GM19452 (cell line): Measurements from ENCODE around the gene GNG13.

Source experiments
- ATAC-seq: cut with Tn5 transposase; IDR thresholded peaks from one replicate; pipeline ENCODE4 v1.9.1; 2021; ENCODE audit not compliant: unreplicated experiment

The GNG13 gene

DNA sequence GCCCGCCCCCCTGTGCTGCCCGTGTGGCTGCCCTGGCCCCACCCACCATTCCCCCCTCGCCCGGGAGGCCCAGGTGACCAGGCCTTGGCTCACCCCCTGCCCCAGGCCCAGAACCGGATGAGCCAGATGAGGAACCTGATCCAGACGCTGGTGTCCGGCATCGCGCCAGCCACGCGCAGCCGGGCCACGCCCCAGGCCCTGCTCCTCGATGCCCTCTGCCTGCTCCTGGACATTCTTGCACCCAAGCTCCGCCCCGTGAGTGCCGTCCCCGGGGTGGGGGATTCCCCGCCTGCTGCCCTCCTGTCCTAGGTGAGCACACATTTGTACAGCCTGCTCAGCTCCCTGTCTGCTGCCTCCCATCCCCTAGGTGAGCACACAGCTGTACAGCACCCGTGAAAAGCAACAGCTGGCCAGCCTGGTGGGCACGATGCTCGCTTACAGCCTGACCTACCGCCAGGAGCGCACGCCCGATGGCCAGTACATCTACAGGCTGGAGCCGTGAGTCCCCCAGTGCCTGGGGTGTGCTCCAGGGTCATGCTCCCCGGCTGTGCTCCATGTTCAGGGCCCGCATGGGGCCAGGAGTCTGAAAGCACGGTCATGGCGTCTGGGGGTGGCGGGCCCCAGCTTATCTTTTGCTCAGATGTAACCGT is 4.8 kb downstream of the GNG13 start:
- no peak for ATAC-seq

DNA sequence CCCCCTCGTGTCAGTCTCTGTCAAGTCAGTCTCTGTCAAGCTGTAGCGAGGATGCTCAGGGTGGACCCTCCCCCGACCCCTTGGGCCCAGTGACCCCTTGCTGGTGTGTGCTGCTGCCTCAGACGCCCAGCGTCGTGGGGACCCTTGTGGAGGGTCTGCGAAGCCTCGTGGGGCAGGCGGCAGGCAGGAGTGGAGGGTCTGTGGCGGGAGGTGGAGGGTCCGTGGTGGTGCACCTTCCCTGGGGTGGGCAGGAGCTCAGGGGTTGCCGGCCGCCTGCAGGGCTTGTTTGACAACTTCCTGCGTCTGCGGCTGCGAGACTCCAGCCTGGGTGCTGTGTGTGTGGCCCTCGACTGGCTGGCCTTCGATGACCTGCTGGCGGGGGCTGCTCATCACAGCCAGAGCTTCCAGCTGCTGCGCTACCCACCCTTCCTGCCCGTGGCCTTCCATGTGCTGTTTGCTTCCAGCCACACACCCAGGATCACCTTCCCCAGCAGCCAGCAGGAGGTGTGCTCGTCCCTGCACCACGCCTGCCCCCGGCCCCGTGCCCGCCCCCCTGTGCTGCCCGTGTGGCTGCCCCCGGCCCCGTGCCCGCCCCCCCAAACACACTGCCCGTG is 5.6 kb downstream of the GNG13 start:
- no peak for ATAC-seq

DNA sequence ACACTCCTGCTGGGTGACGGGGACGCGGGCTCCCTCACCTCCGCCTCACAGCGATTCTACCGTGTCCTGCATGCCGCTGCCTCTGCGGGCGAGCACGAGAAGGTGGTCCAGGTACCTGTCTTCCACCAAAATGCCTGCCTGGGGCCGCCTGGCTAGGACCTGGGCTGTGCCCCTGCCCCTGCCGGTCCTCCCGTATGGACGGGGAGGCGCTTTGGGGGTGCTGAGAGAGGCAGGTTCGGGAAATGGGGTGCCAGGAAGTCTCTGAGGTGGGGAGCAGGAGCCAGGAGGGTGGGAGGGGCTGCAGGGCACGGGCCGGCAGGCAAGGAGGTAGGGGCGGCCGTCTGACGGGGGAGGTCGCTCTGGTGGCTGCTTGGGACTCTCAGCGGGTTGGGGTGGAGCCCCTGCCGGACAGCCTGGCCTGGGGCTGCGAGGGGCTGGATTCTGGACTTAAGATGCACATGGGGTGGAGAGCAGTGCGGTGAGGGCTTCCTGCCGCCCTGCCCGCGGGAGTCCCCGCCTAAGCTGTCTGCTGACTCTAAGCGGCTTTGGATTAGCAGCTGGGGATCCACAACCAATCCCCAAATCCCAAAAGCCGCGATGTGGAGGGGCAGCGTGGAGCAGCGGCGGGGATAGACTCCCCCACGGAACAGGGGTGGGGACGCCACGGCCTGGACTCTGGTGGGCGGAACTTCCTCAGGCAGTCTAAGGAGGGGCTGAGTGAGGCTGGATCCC is 6.3 kb downstream of the GNG13 start:
- no peak for ATAC-seq

DNA sequence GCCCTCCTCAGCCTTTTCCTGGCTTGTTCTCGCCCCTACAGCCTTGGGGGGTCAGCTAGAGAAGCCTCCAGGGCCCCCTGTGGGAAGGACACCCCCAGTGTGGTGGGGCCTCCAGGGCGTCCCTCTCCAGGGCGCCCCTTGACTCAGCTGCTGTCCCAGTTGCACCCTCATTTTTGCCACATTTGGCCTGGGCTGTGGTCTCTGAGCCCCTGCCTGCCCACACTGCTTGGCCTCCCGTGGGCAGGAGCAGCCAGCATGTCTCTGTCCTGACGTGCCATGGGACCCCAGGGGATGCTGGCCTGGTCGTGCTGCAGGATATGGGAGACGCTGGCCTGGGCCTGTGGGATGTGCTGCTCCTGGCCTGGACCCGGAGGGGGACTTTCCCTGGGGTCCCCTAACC is 7.1 kb downstream of the GNG13 start:
- no peak for ATAC-seq

DNA sequence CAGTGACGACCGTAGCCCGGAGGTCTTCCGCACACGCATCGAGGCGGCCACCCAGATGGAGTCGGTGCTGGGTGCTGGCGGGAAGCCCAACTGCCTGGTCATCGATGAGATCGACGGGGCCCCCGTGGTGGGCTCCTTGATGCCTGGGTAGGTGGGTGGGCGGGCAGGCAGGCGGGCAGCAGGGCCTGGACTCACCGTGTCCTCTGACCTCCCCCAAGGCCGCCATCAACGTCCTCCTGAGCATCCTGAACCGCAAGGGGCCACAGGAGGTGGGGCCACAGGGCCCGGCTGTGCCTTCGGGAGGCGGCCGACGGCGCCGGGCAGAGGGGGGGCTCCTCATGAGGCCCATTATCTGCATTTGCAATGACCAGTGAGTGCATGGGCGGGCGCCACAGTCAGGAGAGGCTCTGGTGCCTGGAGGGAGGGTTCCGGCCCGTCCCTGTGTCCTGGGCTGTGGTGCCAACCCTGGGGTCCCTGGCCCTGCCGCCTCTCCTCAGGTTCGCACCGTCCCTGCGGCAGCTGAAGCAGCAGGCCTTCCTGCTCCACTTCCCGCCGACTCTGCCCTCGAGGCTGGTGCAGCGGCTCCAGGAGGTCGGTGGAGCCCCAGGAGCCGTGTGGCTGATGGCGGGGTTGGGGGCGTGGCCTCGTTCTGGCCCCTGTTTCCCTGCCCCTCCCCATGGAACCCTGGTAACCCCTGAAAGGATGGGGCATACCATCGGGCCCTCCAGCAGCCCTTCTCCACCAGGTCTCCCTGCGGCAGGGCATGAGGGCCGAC is 8.1 kb downstream of the GNG13 start:
- ATAC-seq = no peak

DNA sequence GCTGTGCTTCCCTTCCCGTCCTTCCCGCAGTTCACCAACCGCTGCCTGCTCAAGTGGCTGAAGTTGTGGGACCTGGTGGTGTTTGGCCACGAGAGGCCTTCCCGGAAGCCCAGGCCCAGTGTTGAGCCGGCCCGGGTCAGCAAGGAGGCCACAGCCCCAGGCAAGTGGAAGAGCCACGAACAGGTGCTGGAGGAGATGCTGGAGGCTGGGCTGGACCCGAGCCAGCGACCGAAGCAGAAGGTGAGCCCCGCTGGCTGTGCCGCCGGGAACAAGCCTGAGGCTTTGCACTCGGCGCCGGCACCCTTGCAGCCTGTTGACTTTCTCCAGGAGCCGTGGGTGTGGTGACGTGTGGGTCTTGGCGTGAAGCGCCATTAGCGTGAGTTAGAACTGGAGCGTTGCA is 9.4 kb downstream of the GNG13 start:
- ATAC-seq = no peak

DNA sequence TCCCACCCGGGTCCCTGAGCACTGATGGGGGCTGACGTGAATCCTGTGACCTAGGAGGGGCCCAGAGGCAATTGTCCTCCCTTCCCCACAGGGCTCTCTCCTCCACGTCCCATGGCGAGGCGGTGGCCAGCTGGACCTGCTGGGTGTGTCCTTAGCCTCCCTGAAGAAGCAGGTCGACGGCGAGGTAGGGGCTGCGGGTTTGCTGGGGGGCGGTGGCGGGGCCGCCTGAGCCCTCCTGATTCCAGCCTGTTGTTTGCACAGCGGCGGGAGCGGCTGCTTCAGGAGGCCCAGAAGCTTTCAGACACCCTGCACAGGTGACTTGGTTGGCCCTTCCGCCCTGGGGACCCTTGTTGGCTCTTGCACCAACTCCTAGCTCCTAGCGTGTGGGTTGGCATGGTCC is 10.4 kb downstream of the GNG13 start:
- ATAC-seq = no peak

DNA sequence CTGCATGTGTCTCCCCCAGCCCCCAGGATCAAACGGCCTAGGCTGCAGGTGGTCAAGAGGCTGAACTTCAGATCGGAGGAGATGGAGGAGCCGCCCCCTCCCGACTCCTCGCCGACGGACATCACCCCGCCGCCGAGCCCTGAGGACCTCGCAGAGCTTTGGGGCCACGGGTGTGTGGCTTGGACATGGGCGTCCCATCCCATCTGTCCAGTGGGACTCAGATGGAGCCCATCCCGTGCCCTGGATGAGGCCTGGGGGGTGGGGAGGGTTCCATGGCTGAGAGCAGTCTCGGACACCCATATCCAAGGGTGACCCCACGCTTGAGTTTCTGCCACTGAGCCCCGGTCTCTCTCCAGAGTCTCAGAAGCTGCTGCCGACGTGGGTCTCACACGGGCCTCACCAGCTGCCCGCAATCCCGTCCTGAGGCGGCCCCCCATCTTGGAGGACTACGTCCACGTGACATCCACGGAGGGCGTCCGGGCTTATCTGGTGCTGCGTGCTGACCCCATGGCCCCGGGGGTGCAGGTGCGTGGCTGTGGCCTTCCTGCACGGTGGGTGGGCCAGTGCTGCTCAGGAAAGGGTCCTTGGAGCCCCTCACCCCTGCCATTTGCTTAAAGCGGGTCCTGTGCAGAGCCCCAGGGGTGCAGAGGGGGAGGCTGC is 11.2 kb downstream of the GNG13 start:
- ATAC-seq = no peak

DNA sequence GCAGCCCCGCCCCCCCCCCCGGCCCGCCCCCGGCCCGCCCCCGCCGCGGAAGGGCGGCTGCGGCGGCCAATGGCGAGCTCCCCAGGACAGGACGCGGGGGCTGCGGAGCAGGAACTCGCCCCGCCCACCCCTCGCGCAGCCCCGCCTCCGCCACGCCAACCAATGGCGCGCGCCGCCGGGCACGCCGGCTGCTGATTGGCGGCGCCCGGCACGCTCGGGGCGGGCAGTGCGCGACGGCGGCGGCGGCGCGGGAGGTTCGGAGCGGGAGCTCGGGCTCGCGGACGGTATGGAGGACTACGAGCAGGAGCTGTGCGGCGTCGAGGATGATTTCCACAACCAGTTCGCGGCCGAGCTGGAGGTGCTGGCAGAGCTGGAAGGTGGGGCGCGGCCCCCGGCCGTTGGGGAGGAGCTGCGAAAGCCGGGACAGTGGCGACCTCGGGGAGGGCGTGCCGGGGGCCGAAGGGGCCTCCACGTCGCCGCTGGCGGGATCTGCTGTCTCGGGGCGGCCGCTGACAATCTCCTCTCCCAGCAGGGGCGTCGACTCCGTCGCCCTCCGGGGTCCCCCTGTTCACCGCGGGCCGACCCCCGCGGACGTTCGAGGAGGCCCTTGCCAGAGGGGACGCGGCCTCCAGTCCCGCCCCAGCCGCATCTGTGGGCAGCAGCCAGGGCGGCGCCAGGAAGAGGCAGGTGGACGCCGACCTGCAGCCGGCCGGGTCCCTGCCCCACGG is 12.0 kb downstream of the GNG13 start, which contains the start of gene CHTF18:
Gene CHTF18 (plus strand): TSS at position 222 of the 728 bp plus-strand sequence. CDS start 65 bp downstream, at position 287.
- ATAC-seq = peak; percentile 68

DNA sequence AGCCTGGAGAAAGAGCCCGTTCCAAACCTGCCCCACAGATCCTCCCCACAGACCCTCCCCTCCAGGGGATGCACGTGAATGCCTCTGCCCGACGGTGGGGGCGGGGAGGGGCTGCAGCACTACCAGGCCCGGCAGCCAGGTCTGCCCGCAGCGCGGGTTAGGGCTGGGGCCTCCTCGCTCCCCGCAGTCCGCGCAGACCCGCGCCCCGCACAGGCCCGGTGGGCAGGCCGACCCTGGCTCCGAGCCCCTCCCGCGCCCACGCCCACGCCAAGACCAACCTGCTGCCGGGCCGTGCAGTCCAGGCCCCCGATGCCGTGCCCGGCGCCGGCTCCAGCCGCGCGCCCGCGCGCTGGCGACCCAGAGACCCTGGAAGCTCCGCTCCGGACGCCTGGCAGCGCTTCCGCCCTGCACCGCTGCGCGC is 12.5 kb downstream of the GNG13 start, which contains the start of gene RPUSD1:
Gene RPUSD1 (minus strand): TSS at position 404 of the 421 bp plus-strand sequence. CDS start 644 bp downstream, outside the sequence.
- peak; percentile 31 for ATAC-seq

DNA sequence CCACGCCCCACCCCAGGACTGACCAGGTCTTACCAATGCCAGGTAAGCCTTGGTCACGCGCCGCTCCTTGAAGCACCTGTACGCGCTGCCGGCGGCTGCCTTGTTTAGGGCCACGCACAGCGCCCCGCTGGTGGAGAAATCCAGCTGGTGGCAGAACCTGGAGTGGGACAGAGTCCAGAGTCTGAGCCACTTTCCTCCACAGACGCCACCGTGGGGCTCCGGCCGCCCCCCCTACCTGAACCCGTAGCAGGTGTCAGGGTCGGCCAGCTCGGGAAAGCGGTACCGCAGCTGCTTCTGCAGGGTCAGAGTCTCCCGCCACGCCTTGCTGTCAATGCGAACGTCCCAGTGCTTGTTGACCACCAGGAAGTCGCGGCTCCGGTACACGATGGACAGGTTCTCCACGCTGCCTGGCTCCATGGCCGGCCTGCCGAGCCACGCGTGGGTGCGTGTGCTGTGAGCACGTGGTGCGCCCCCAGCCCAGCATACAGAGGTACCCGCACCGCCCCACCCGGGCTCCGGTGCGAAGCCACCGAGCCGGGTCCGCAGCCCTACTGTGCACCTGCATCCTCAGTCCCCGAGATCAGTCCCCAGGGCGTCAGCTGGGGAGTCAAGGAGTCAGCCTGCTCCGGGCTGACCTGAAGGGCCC is 13.1 kb downstream of the GNG13 start:
- no peak for ATAC-seq

DNA sequence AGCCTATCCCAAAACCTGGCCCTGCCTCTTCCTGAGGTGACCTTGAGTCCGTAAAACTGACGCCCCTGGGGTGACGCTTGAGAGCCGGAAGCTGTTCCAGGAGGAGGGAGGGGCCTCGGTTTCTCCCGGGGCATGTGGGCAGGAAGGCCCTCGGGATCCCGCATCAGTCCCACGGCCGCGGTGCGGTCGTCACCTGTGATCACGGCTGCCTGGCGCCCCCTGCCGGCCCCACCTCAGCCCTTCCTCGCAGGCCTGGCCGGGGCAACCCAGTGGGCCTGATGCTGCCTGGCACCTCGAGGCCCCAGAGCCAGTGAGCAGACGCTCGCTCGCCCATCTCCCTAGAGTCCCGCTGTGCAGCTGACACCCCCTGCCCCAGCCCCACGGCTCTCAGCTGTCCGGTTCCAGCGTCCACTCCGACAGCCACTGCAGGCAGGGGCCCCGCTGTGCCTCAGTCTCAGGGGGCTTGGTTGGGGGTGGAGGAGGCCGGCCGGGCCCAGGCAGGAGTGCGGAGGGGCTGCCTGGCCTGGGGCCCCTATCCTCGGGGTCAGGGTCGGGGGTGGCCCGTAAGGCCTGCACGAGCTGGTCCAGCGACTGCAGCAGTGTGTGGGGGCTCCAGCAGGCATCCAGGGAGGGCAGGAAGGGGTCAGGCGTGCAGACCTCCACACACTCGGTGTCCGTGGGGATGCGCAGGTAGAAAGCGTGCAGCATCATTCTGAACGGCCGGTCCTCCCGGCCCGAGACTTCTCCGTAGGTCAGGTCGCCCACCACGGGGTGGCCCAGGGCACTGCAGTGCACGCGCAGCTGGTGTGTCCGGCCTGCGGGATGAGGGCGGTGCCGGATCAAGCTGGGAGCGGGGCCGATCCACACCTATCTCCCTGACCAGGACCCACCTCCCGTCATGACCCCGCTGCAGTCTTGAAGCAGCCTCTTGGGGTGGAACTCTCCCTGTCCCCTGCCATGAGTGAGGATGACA is 14.7 kb downstream of the GNG13 start:
- no peak for ATAC-seq

DNA sequence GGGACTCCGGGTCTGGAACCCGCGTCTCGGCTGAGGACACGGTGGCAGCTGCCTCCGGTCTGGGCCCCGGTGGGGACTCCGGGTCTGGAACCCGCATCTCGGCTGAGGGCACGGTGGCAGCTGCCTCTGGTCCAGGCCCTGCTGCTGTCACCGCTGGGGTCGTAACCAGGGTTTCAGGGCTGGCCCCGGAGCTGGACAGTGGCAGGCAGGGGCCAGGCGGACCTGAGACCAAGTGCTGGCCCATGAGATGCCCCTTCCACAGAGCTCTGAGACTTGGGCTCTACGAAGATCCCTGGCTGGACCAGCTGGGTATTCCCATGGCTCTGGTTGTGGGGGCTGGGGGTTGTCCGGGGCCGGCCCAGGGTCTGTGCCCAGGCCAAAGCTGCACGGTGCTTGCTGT is 16.1 kb downstream of the GNG13 start:
- no peak for ATAC-seq

DNA sequence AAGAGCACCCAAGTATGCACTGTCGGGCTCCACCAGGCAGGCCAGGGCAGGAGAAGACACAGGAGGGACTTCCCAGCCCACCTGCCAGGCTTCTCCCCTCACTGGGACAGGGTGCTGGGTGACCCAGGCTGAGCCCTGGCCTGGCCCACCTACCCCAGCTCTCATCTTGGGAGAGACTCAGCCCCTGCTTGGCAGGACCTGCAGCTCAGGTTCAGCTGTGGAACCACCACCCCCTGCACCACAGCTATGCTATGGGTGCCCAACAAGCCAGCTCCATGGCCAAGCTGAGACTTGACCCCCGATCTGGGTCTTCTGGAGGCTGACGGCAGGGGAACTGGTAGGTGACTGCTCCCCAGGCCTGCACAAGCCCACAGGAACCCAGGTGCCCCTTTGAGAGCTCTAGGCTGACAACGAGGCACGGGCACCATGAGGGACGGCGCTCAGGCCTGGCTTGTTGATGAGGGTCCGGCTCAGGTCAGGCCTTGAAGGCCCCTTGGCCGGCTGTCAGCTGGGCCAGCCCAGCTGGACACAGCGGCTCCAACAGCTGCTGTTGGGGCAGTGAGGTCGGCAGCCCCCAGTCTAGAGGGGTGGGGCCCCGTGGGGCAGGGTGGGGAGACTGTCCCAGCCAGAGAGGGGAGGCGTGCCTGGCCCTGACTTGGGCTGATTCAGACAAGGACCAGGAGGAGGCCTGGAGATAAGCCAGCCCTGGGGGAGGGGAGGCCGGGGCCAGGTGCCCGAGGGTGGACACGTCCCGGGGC is 17.0 kb downstream of the GNG13 start:
- no peak for ATAC-seq

DNA sequence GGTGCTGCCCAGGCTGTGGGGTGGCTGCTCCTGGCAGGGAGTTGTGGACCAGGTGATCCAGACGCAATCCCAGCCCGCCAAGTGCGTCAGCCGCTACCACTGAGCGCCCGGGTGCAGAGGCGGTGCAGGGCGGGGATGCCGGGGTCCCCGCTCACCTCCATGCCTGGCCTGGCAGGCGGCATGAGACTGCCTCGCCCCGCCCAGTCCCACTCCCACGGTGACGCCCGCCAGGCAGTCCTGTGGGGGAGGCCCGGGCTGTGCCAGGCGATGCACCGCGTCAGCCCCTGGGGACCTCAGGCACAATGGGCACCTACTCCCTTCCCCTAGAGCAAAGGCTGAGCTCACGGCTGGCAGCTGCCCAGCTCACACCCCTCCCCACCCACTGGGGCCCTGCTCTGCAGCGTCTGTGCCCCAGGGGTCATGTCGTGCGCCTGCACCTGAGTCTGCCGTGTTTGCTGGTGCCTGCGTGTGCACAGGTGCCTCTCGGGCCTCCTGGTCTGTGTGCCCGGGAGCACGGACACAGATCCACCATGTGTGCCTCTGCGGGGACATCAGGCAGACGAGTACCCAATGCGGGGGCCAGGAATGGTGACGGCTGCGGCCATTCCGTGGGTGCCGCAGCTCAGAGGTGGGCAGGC is 17.6 kb downstream of the GNG13 start:
- ATAC-seq = no peak

DNA sequence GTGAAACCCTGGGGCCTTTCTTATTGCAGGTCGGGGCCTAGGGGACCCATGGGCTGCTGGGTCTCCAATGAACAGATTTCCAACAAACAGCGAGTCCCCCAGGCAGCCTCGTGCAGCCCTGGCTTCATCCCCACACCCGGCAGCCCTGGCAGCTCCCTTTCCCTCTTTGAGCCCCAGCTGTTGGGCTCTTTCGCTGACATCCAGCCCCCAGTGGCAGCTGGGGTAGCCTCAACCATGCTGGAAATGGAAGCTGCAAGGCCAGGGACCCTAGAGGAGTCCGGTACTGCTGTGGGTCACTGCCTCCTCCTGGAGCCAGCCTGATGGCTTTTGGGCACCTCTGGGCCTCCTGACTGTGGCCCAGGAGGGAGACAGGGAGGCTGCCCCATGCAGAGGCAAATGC is 18.3 kb downstream of the GNG13 start:
- ATAC-seq = no peak

DNA sequence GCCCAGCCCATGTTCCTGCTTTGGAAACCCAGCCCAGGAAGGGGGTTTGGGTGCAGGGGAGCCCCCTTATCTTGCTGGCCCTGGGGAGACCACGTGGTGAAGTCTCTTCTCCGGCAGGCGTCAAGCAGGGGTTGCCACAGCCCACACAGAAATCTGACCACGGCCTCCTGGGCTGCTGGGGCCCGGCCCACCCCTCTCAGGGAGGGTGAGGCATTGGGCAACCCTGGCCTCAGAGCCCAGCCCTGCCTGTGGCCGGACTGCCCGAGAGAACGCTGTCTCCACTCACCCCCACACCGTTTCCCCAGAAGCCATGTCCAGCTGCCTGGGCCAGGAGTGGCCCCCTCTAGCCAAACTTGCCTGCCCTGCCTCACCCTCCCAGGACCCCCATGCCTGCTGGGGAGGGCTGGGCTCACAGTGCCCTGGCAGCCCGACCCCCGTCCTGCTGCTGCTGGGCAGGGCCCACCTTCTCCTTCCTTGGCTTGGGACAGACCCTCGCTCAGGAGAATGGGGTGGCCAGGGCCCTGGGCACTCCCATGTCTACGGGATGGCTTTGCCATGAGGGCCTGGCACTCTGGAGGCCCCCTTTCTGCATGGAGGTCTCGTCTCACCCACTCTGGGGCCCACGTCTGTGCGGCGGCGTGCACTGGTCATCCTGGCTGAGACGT is 19.1 kb downstream of the GNG13 start:
- no peak for ATAC-seq
